Measurements from ENCODE around the gene DPP9.

- TF ChIP-seq GATA3 (IDR thresholded peaks at IDR 0.05; ENCODE audit: low read depth, low read length) = no peak
- TF ChIP-seq GATA2 (IDR thresholded peaks at IDR 0.05; ENCODE audit: low read depth, low read length) = peak; percentile 38; the same call in 1 of the 2 replicates
Observed at GRCh38 chr19:4638828-4639530, 84.7 kb downstream of the DPP9 start, which contains the start of gene TNFAIP8L1.
